NCI-H460 (cell line): Measurements from ENCODE around the gene PXYLP1. TPM values are rescaled to one million over a fixed set of nuclear protein-coding genes. Genes with fewer than 3 reads are reported as not detected.

Experiments
- DNase-seq: peaks from one replicate; pipeline ENCODE4 v3.0.0-alpha.2; 2016; ENCODE audit warnings: low read depth; ENCODE audit errors: extremely low read depth
- total RNA-seq: library from RNA; depleted of rRNA; stranded (reverse); fragments of >200 nt; shearing (Covaris generic); gene quantifications from 2 replicates; pipeline ENCODE4 v1.2.3, GENCODE V29; 2014

PXYLP1 gene
- total RNA-seq, 1 experiment from 2014 or later, result 5.8 TPM

- no peak for DNase-seq
Measured at GRCh38 chr3:141316851-141317250, 85.2 kb downstream of the PXYLP1 start.

GRCh38 chr3:141320399-141321108 lies 88.9 kb downstream of the PXYLP1 start:
- DNase-seq, result no peak

GRCh38 chr3:141321109-141321497 lies 89.5 kb downstream of the PXYLP1 start:
- DNase-seq, result no peak

- no peak for DNase-seq
Measured at GRCh38 chr3:141323936-141324704, 92.5 kb downstream of the PXYLP1 start.

- DNase-seq, result no peak
Measured at GRCh38 chr3:141326123-141326522, 94.5 kb downstream of the PXYLP1 start.

GRCh38 chr3:141326626-141327025 lies 95.0 kb downstream of the PXYLP1 start:
- no peak for DNase-seq

GRCh38 chr3:141328286-141329166 lies 96.9 kb downstream of the PXYLP1 start:
- DNase-seq, result no peak

GRCh38 chr3:141330235-141330634 lies 98.6 kb downstream of the PXYLP1 start:
- DNase-seq, result no peak

GRCh38 chr3:141330718-141331376 lies 99.2 kb downstream of the PXYLP1 start:
- no peak for DNase-seq

- peak; percentile 69 for DNase-seq
Measured at GRCh38 chr3:141331377-141332318, 100.0 kb downstream of the PXYLP1 start.

GRCh38 chr3:141332416-141332815 lies 100.8 kb downstream of the PXYLP1 start:
- DNase-seq, result no peak

- DNase-seq, result no peak
Measured at GRCh38 chr3:141333836-141334626, 102.4 kb downstream of the PXYLP1 start.

- DNase-seq, result no peak
Measured at GRCh38 chr3:141334627-141335250, 103.1 kb downstream of the PXYLP1 start.

GRCh38 chr3:141335531-141336061 lies 104.0 kb downstream of the PXYLP1 start:
- DNase-seq, result peak; percentile 61

GRCh38 chr3:141336672-141337522 lies 105.3 kb downstream of the PXYLP1 start:
- DNase-seq, result peak; percentile 47

GRCh38 chr3:141337523-141337854 lies 105.9 kb downstream of the PXYLP1 start:
- no peak for DNase-seq

- DNase-seq, result no peak
Measured at GRCh38 chr3:141337991-141338390, 106.4 kb downstream of the PXYLP1 start.
